Esophagus mucosa (tissue), 1 donor: Measurements from ENCODE around the gene ZNG1F. TPM values are rescaled to one million over a fixed set of nuclear protein-coding genes. Genes with fewer than 3 reads are reported as not detected.

Experiments used
- total RNA-seq: library from RNA; stranded (reverse); gene quantifications from one replicate; pipeline ENCODE4 v1.2.4, GENCODE V29; 2023
- donor health status: DM: yes; HTN: yes; CAD: no.

The ZNG1F gene
- total RNA-seq, 1 donor from 2014 or later: 8.0 TPM

Other genes with a start within 250 kb of the ZNG1F start
- not detected for gene FOXD4L6, start 60.6 kb downstream of the ZNG1F start, total RNA-seq